Lower leg skin (tissue), 3 donors: ENCODE data around the gene HINFP.
"Not testable (repeated sequence)": the region's sequence is repeated elsewhere in the genome, so short reads cannot be mapped to it uniquely, and the experiment has no call there.

Experiments used
- POLR2A ChIP-seq, 2 donors: fragments of 450-650 bp; IDR thresholded peaks; one replicate each; pipeline ENCODE4 v1.6.1; 2016 to 2017; ENCODE audit warnings: antibody characterized with exemption in 2 of 2, mild to moderate bottlenecking in 1 of 2, moderate library complexity in 1 of 2
- TF ChIP-seq, protein P1 (sequence below), 3 donors: fragments of 450-650 bp; IDR thresholded peaks; one replicate each; pipeline ENCODE4 v1.5.1; 2016; ENCODE audit warnings: antibody characterized with exemption in 3 of 3, mild to moderate bottlenecking in 3 of 3, moderate library complexity in 2 of 3

DNA sequence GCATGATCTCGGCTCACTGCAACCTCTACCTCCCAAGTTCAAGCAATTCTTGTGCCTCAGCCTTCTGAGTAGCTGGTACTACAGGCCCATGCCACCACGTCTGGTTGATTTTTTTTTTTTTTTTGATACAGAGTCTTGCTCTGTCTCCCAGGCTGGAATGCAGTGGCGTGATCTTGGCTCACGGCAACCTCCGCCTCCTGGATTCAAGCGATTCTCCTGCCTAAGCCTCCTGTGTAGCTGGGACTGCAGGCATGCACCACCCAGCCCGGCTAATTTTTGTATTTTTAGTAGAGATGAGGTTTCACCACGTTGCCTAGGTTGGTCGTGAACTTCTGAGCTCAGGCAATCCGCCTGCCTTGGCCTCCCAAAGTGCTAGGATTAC is 45.7 kb downstream of the HINFP start:
- TF ChIP-seq, protein P1, sequence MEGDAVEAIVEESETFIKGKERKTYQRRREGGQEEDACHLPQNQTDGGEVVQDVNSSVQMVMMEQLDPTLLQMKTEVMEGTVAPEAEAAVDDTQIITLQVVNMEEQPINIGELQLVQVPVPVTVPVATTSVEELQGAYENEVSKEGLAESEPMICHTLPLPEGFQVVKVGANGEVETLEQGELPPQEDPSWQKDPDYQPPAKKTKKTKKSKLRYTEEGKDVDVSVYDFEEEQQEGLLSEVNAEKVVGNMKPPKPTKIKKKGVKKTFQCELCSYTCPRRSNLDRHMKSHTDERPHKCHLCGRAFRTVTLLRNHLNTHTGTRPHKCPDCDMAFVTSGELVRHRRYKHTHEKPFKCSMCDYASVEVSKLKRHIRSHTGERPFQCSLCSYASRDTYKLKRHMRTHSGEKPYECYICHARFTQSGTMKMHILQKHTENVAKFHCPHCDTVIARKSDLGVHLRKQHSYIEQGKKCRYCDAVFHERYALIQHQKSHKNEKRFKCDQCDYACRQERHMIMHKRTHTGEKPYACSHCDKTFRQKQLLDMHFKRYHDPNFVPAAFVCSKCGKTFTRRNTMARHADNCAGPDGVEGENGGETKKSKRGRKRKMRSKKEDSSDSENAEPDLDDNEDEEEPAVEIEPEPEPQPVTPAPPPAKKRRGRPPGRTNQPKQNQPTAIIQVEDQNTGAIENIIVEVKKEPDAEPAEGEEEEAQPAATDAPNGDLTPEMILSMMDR (IDR thresholded peaks at IDR 0.05), result not testable (repeated sequence)
- TF ChIP-seq POLR2A (IDR thresholded peaks at IDR 0.05), result not testable (repeated sequence)
